Panc1 (cell line): Measurements from ENCODE around the gene CSTF2T. TPM values are rescaled to one million over a fixed set of nuclear protein-coding genes. Genes with fewer than 3 reads are reported as not detected.

Source experiments
- ATAC-seq: fragments of 200-7000 bp; cut with Tn5 transposase; 2 replicates; pipeline ENCODE4 v1.9.1; 2020; ENCODE audit warnings: mild to moderate bottlenecking, moderate library complexity
- BruUV-seq: library from RNA; stranded (reverse); fragments of 400-500 nt; replicated peaks from 2 replicates; lab custom pipeline; 2021; lab: Mats Ljungman, UMichigan
- CTCF ChIA-PET: fragments of 300-600 bp; sonication (Branson Sonifier 250); formaldehyde crosslinking; loops from one replicate; lab custom pipeline; 2022; ENCODE audit warnings: antibody characterized with exemption; lab: Charles Lee
- POLR2A ChIA-PET: fragments of 300-600 bp; sonication (Branson Sonifier 250); formaldehyde crosslinking; loops from one replicate; lab custom pipeline; 2022; ENCODE audit warnings: antibody characterized with exemption; lab: Charles Lee
- DNase-seq: peaks from one replicate; pipeline ENCODE4 v3.0.0-alpha.2; 2010; ENCODE audit warnings: low read depth, low spot score
- H3K27ac ChIP-seq: 2 replicates; pipeline ENCODE4 v1.5.1; 2011; ENCODE audit warnings: mild to moderate bottlenecking, low read length, inconsistent platforms
- H3K27me3 ChIP-seq: fragments of 200-500 bp; sonication (Bioruptor generic); 2 replicates; pipeline ENCODE4 v1.6.0; 2014; ENCODE audit warnings: low read length, inconsistent platforms; ENCODE audit not compliant: control insufficient read depth, insufficient read depth
- H3K36me3 ChIP-seq: fragments of 200-500 bp; sonication (Bioruptor generic); 2 replicates; pipeline ENCODE4 v1.5.1; 2014; ENCODE audit warnings: inconsistent platforms, mild to moderate bottlenecking, low read length, moderate library complexity; ENCODE audit not compliant: control insufficient read depth, insufficient read depth
- H3K4me1 ChIP-seq: 2 replicates; pipeline ENCODE4 v1.5.1; 2011; ENCODE audit warnings: inconsistent platforms, mild to moderate bottlenecking, low read length, moderate library complexity; ENCODE audit not compliant: control insufficient read depth, insufficient read depth
- H3K4me3 ChIP-seq, 2 experiments: 2 replicates each; pipeline ENCODE4 v1.5.1; 2011 to 2012; ENCODE audit warnings: low read depth in 2 of 2, low read length in 2 of 2, mild to moderate bottlenecking in 2 of 2, inconsistent platforms in 1 of 2, moderate library complexity in 1 of 2
- H3K9me3 ChIP-seq: fragments of 200-500 bp; sonication (Bioruptor generic); 2 replicates; pipeline ENCODE4 v1.5.1; 2014; ENCODE audit warnings: low read depth, mild to moderate bottlenecking, inconsistent platforms, low read length, moderate library complexity; ENCODE audit not compliant: control insufficient read depth, insufficient read depth
- SIN3A ChIP-seq: IDR thresholded peaks from 2 replicates; pipeline ENCODE4 v1.6.1; 2012; ENCODE audit warnings: low read depth, mild to moderate bottlenecking, low read length, moderate library complexity, borderline replicate concordance; ENCODE audit not compliant: insufficient read depth
- TCF7L2 ChIP-seq: IDR thresholded peaks from 2 replicates; pipeline ENCODE4 v1.6.1; 2011; ENCODE audit warnings: mild to moderate bottlenecking, low read depth, low read length, inconsistent platforms
- in situ Hi-C: cut with HindIII; loops from 2 replicates; pipeline ENCODE4 v1.10.0; 2016; ENCODE audit warnings: low sequenced_read_pairs, low pct_unique_long_range_greater_than_20kb
- intact Hi-C: fragments of 100-400 bp; cut with micrococcal nuclease; formaldehyde crosslinking; loops from one replicate; pipeline ENCODE4 v1.10.0; 2022; ENCODE audit not compliant: unreplicated experiment
- total RNA-seq: library from RNA; stranded (reverse); gene quantifications from one replicate; pipeline ENCODE4 v1.2.1, GENCODE V29; 2021; ENCODE audit not compliant: unreplicated experiment
- TF ChIP-seq, protein P1 (sequence below), 2 experiments: IDR thresholded peaks; 2 replicates each; pipeline ENCODE4 v1.6.1; 2011 to 2012; ENCODE audit warnings: low read depth in 2 of 2, control low read depth in 1 of 2, low read length in 1 of 2, mild to moderate bottlenecking in 1 of 2, moderate library complexity in 1 of 2; ENCODE audit not compliant: insufficient read depth in 1 of 2

The CSTF2T gene
- total RNA-seq, 1 experiment from 2014 or later, result 20.8 TPM

DNA sequence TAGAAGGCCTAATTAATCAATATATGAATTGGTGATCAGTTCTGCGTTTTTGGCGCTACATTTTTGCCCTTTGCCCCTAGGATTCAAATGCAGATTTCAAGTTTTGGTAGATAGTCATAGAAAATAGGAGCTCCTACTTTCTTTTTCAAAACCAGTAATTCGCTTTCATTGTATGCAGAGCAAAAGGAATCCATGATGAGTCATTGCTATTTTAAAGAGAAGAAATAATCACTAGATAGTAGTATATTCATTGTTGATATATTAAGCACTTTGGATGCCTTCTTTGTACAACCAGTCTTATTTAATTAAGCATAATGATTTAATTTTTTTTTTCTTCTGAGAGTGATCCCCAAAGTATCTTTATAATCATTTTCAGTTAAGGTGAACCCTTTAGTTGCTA, 50.3 kb downstream of the CSTF2T start:
- Histone ChIP-seq H3K27ac (no peak overlapping the region), H3K4me1 (no peaks in the 10 kb centered on the region), H3K36me3 (no peaks in the 10 kb centered on the region), H3K9me3 (no peaks in the 10 kb centered on the region), H3K27me3 (peaks cover 5% of the 10 kb centered on the region; the same call in 1 of the 2 replicates), H3K4me3 (no peak overlapping the region)
- DNase-seq, result no peak
- TF ChIP-seq TCF7L2 (no peak), SIN3A (no peak)
- TF ChIP-seq, protein P1, sequence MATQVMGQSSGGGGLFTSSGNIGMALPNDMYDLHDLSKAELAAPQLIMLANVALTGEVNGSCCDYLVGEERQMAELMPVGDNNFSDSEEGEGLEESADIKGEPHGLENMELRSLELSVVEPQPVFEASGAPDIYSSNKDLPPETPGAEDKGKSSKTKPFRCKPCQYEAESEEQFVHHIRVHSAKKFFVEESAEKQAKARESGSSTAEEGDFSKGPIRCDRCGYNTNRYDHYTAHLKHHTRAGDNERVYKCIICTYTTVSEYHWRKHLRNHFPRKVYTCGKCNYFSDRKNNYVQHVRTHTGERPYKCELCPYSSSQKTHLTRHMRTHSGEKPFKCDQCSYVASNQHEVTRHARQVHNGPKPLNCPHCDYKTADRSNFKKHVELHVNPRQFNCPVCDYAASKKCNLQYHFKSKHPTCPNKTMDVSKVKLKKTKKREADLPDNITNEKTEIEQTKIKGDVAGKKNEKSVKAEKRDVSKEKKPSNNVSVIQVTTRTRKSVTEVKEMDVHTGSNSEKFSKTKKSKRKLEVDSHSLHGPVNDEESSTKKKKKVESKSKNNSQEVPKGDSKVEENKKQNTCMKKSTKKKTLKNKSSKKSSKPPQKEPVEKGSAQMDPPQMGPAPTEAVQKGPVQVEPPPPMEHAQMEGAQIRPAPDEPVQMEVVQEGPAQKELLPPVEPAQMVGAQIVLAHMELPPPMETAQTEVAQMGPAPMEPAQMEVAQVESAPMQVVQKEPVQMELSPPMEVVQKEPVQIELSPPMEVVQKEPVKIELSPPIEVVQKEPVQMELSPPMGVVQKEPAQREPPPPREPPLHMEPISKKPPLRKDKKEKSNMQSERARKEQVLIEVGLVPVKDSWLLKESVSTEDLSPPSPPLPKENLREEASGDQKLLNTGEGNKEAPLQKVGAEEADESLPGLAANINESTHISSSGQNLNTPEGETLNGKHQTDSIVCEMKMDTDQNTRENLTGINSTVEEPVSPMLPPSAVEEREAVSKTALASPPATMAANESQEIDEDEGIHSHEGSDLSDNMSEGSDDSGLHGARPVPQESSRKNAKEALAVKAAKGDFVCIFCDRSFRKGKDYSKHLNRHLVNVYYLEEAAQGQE (IDR thresholded peaks at IDR 0.05; ENCODE audit: insufficient read depth in 1 of 2, low read depth in 2 of 2, low read length in 1 of 2), result no peak
- no TSS peak for BruUV-seq
- intact Hi-C loops (no loop called here), in situ Hi-C loops (no loop called here)
- no peak for ATAC-seq
- POLR2A ChIA-PET, result no interaction called here
- CTCF ChIA-PET, result no interaction called here
